HuH-7.5 (cell line): ENCODE data around the gene ADGRV1.
"Not testable (repeated sequence)": the region's sequence is repeated elsewhere in the genome, so short reads cannot be mapped to it uniquely, and the experiment has no call there.

Experiments used
- DNase-seq: peaks from one replicate; pipeline ENCODE4 v3.0.0; 2011; ENCODE audit warnings: low spot score

Gene ADGRV1

GRCh38 chr5:90549729-90550275, 8.8 kb upstream of the ADGRV1 start:
- no peak for DNase-seq

GRCh38 chr5:90550963-90551362, 7.6 kb upstream of the ADGRV1 start:
- DNase-seq, result no peak

DNA sequence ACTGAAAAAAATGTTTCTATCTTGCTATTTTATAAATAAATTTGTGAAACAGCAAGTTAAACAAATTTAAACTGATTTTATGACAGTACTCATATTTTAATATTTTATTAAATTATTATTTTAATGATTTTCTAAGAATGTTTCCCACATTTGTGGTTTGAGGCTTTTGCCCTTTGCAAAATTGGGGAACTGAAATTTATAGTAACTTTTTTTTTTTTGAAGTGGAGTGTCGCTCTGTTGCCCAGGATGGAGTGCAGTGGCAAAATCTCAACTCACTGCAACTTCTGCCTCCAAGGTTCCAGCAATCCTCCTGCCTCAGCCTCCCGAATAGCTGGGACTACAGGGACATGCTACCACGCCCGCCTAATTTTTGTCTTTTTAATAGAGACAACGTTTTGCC, 7.2 kb upstream of the ADGRV1 start:
- no peak for DNase-seq

DNA sequence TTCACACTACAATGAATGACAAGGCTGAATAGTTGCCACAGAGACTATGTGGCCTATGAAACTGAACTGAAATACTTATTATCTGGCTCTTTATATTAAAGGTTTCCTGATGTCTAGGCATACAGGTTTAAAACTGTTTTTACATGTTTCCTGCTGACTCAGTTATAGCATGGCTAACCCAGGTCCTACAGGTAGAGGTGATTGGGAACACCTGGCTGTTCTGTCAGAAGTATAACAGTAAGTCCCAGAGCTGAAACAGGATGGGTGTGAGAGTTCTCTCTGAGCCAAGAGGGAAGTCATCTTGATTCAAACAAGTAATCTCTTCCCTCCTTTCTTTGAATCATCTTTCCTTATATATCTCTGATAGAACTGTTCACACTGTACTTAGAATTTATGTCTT, 4.9 kb upstream of the ADGRV1 start:
- no peak for DNase-seq

DNA sequence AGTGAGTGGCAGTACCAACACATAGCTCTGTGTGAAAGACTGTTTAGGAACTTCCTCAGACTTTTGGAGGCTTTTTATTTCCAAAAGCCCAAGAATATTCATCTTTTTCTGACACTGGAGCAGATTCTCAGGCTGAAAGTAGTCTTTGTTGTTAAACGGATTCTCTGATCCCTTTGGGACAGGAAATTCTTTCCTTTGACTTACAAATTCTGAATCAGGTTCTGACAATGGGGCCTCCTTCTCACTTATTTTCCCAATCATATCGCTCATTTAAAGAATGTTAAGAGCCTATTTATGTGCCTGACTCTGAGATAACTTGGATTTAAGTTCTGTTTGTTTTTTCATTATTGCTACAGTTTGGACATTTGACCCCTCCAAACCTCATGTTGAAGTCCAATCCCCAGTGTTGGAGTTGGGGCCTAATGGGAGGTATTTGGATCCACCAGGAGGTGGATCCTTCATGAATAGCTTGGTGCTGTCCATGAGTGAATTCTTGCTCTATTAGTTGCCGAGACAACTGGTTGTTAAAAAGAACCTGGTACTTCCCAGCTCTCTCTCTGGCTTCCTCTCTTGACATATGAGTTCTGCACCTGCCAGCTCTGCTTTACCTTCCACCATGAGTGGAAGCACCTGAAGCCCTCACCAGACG, 4.1 kb upstream of the ADGRV1 start:
- no peak for DNase-seq

- DNase-seq, result no peak
Measured at GRCh38 chr5:90555666-90556065, 2.9 kb upstream of the ADGRV1 start.

- no peak for DNase-seq
Measured at GRCh38 chr5:90557391-90557790, 1.2 kb upstream of the ADGRV1 start.

- DNase-seq, result no peak
Measured at GRCh38 chr5:90557871-90558270, 726 bp upstream of the ADGRV1 start.

- no peak for DNase-seq
Measured at GRCh38 chr5:90560771-90561170, 2.2 kb downstream of the ADGRV1 start.

DNA sequence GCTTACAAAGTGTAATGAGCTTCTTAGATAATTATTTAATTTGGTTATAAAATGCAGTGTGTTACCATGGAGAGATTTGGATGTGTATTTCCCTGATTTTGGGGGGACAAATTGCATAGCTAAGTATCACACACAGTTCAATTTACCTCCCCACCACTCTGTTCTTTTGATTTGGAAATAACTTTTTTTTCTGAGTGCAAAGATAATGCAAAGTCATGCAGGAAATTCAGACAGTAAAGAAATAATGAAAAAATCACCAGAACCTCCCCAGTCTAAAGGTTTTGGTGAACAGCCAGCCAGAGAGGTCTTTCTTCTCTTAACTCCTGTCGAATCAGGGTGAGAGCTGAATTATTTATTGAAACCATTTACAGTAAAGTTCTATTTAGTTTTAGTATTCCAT, 3.2 kb downstream of the ADGRV1 start:
- DNase-seq, result no peak

- DNase-seq, result no peak
Measured at GRCh38 chr5:90562341-90562740, 3.7 kb downstream of the ADGRV1 start.

DNA sequence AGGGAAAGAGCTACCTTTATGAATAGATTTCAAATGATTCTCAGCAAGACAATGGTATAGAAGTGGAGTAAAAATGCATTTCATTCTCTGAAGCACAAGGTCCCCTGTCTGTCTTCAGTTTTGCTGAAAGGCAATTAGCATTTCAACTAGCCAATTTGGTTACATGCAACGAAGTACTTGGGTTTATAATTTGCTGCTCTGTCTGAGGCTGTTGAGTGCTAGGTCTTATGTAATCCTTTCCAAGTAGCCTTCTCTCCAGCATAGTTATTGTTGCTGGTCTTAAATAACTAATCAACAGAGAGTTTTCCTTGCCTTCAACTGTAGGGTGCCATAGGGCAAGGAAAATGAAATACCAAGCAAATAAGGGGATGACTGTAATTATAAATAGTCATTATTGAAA, 4.5 kb downstream of the ADGRV1 start:
- no peak for DNase-seq

DNA sequence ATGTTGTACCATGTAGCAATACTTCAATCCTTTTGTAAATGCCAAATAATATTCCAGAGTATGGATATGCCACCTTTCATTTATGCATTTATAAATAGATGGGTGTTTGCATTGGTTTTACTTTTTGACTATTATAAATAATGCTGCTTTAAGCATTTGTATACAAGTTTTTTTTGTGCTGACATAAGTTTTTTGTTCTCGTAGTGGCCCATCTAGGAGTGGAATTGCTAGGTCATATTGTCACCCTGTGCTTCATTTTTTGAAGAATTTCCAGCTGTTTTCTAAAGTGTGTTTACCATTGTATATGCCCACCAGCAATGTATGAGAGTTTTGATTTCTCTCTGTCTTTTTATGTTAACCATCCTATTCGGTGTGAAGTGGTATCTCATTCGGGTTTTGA, 6.9 kb downstream of the ADGRV1 start:
- no peak for DNase-seq

DNA sequence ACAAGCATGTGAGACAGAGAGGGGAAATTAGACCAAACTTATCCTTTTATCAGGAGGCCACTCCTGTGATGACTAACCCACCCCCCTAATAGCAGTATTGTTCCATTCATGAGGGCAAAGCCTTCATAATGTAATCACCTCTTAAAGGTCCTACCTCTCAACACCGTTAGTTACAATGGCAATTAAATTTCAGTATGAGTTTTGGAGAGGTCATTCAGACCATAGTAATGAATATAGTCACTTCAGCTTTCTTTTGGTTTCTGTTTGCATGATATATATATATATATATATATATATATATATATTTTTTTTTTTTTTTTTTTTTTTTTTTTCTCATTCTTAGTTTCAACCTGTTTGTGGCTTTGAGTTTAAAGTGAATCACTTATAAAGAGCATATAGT, 10.5 kb downstream of the ADGRV1 start:
- DNase-seq, result no peak

DNA sequence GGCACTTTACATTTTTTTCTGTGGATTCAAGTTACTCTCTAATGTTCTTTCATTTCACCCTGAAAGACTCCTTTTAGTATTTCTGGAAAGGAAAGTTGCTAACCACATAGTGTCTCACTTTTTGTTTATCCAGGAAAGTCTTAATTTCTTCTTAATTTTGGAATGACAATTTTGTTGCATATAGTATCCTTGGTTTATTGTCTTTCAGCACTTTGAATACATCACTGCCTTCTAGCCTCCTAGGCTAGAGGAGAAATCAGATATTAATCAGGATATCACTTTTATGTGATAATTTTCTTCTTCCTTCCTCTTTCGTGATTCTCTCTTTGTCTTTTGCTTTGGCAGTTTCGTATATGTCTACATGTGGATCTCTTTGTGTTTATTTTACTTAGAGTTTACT, 11.4 kb downstream of the ADGRV1 start:
- no peak for DNase-seq

DNA sequence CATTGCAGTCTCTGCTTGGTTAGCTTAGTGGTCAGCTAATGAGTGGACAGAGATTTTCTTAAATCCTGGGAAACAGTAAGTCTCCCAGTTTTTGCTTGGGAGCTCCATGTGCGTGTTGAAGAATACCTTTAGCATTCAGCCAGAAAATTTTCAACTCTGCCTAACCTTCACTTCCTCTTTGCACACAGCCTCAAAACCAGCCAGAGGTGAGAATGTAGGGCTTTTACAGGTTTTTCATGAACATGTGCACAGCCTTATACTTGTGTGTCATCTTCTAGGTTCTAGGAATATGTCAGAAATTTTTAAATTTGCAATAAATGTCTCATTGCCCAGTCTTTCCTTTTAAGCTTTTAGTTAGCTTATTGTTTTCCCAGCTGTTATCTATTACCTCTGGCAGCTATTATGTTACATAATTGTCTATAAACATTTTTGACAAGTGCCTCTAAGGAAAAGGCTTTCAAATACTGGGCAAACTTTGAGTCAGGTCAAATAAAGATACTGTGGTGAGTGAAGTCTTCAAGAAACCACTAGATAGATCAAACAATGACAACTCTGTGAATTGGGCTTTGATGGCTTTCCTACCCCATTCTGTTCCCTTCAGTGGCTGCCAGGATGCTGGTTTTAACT, 12.7 kb downstream of the ADGRV1 start:
- no peak for DNase-seq

DNA sequence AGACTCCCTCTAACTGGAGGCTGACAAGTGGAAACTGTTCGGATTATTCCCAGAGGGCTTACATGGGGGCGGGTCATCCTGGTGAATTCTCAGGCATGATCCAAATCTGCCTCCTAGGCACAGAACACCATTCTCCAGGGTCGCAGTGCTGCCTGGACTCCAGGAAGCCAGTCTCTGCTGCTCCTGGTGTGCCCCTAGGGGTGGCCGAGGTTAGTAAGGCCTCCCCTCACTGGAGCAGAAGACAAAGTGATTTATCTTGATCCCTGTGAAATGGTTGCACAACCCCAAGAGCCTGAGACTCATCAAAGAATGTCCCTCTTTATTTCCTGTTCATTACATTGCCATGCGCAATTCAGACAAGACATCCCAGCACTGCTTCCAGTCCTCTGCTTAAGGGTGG, 17.1 kb downstream of the ADGRV1 start:
- DNase-seq, result no peak

DNA sequence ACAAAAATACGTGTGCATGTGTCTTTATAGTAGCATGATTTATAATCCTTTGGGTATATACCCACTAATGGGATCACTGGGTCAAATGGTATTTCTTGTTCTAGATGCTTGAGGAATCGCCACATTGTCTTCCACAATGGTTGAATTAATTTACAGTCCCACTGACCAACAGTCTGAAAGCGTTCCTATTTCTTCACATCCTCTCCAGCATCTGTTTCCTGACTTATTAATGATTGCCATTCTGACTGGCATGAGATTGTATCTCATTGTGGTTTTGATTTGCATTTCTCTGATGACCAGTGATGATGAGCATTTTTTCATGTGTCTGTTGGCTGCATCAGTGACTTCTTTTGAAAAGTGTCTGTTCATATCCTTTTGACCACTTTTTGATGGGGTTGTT, 18.0 kb downstream of the ADGRV1 start:
- DNase-seq, result not testable (repeated sequence)

DNA sequence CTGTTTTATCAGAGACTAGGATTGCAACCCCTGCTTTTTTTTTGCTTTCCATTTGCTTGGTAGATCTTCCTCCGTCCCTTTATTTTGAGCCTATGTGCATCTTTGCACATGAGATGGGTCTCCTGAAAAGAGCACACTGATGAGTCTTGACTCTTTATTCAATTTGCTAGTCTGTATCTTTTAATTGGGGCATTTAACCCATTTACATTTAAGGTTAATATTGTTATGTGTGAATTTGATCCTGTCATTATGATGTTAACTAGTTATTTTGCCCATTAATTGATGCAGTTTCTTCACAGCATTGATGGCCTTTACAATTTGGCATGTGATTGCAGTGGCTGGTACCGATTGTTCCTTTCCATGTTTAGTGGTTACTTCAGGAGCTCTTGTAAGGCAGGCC, 21.3 kb downstream of the ADGRV1 start:
- not testable (repeated sequence) for DNase-seq

- no peak for DNase-seq
Measured at GRCh38 chr5:90581956-90582355, 23.4 kb downstream of the ADGRV1 start.

GRCh38 chr5:90585337-90585986, 26.9 kb downstream of the ADGRV1 start:
- DNase-seq, result no peak

- no peak for DNase-seq
Measured at GRCh38 chr5:90586469-90586868, 27.9 kb downstream of the ADGRV1 start.

DNA sequence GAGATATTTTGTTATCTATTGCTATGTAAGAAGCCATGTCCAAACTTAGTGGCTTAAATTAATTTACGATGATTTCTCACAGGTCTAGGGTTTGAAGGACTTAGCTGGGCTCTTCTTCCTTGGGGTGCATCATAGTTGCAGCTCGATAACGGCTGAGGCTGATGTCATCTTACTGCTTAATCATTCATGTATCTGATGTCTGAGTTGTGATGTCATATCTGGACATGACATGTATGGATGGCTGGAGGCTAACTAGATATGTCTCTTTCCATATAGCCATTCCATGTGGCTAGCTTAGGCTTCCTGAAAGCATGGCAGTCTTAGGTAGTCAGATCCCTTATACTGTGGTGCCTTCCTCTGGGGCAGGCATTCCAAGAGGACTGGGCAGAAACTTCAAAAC, 31.6 kb downstream of the ADGRV1 start:
- no peak for DNase-seq
